ENCODE results near the gene MRPL12. TPM values are rescaled to one million over a fixed set of nuclear protein-coding genes. Genes with fewer than 3 reads are reported as not detected.

Gene MRPL12
- total and polyA plus RNA-seq, 9 donors = 10.2 to 65.8 (median 57.5) TPM

- no peak overlapping the region for H3K27ac ChIP-seq (ENCODE audit: low read length)
- H3K4me1 ChIP-seq (ENCODE audit: control insufficient read depth, insufficient read depth, low read length) = peaks cover 14% of the 10 kb centered on the region
- H3K27me3 ChIP-seq (ENCODE audit: control insufficient read depth, insufficient read depth, low read length) = no peaks in the 10 kb centered on the region
- H3K9me3 ChIP-seq (replicated peaks; ENCODE audit: control insufficient read depth, low read depth, low read length) = no peaks in the 10 kb centered on the region
- DNase-seq = no peak
- WGBS (ENCODE audit: insufficient coverage) = 85% methylated on average over 14 of the region's 14 CpGs
- peaks cover 82% of the 10 kb centered on the region for H3K36me3 ChIP-seq (ENCODE audit: control insufficient read depth, insufficient read depth, low read length)
- H3K4me3 ChIP-seq (ENCODE audit: low read length) = no peak overlapping the region
Measured at GRCh38 chr17:81688616-81689015, 14.6 kb upstream of the MRPL12 start.

GRCh38 chr17:81690066-81690465 lies 13.1 kb upstream of the MRPL12 start:
- Histone ChIP-seq H3K27ac (ENCODE audit: low read length) (no peak overlapping the region), H3K9me3 (replicated peaks; ENCODE audit: control insufficient read depth, low read depth, low read length) (no peaks in the 10 kb centered on the region), H3K4me3 (ENCODE audit: low read length) (no peak overlapping the region), H3K36me3 (ENCODE audit: control insufficient read depth, insufficient read depth, low read length) (peaks cover 97% of the 10 kb centered on the region), H3K4me1 (ENCODE audit: control insufficient read depth, insufficient read depth, low read length) (peaks cover 6% of the 10 kb centered on the region), H3K27me3 (ENCODE audit: control insufficient read depth, insufficient read depth, low read length) (no peaks in the 10 kb centered on the region)
- DNase-seq = no peak
- 89% methylated on average over 16 of the region's 18 CpGs for WGBS (ENCODE audit: insufficient coverage)

- 82% methylated on average over 17 of the region's 17 CpGs for WGBS (ENCODE audit: insufficient coverage)
- DNase-seq = no peak
- Histone ChIP-seq H3K9me3 (replicated peaks; ENCODE audit: control insufficient read depth, low read depth, low read length) (no peaks in the 10 kb centered on the region), H3K27ac (ENCODE audit: low read length) (no peak overlapping the region), H3K36me3 (ENCODE audit: control insufficient read depth, insufficient read depth, low read length) (peaks cover 97% of the 10 kb centered on the region), H3K4me3 (ENCODE audit: low read length) (no peak overlapping the region), H3K4me1 (ENCODE audit: control insufficient read depth, insufficient read depth, low read length) (peaks cover under 1% of the 10 kb centered on the region), H3K27me3 (ENCODE audit: control insufficient read depth, insufficient read depth, low read length) (no peaks in the 10 kb centered on the region)
Measured at GRCh38 chr17:81690549-81690948, 12.6 kb upstream of the MRPL12 start.

DNA sequence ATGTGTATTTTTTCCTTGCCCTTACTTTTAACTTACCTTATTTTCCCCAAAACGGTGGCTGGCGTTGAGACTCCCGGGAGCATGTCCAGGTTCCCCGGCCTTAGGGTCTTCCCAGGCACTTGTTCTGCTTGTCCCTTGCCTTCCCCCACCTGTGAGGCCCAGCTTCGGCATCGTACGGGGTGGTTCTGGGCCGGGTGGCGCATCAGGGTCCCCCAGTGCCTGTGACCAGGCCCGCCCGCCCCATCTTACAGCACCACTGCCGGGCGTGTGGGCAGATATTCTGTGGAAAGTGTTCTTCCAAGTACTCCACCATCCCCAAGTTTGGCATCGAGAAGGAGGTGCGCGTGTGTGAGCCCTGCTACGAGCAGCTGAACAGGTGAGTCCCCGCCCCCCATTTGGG lies 12.0 kb upstream of the MRPL12 start:
- Histone ChIP-seq H3K27ac (ENCODE audit: low read length) (no peak overlapping the region), H3K9me3 (replicated peaks; ENCODE audit: control insufficient read depth, low read depth, low read length) (no peaks in the 10 kb centered on the region), H3K36me3 (ENCODE audit: control insufficient read depth, insufficient read depth, low read length) (peaks cover 98% of the 10 kb centered on the region), H3K4me1 (ENCODE audit: control insufficient read depth, insufficient read depth, low read length) (no peaks in the 10 kb centered on the region), H3K4me3 (ENCODE audit: low read length) (no peak overlapping the region), H3K27me3 (ENCODE audit: control insufficient read depth, insufficient read depth, low read length) (no peaks in the 10 kb centered on the region)
- DNase-seq = no peak
- 92% methylated on average over 17 of the region's 18 CpGs for WGBS (ENCODE audit: insufficient coverage)

DNA sequence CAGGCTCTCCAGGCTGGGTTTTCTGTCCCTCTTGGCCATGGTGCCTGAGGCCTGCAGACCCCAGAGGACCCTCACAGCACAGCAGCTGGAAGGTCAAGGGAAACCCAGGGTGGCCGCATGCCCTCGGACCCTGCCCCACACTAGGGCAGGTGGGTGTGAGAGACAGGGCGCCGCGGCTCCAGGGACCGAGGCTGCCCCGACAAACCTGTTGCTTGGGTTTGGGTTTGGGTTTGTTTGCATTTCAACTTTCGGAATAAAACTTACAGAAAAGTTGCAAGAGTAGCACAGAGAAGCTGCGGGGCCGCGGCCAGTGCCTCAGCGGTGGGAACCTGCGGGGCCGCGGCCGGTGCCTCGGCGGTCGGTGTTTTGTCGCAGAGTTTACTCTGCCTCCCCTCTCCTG lies 11.6 kb upstream of the MRPL12 start:
- Histone ChIP-seq H3K9me3 (replicated peaks; ENCODE audit: control insufficient read depth, low read depth, low read length) (no peaks in the 10 kb centered on the region), H3K27ac (ENCODE audit: low read length) (no peak overlapping the region), H3K27me3 (ENCODE audit: control insufficient read depth, insufficient read depth, low read length) (no peaks in the 10 kb centered on the region), H3K4me1 (ENCODE audit: control insufficient read depth, insufficient read depth, low read length) (no peaks in the 10 kb centered on the region), H3K36me3 (ENCODE audit: control insufficient read depth, insufficient read depth, low read length) (peaks cover 98% of the 10 kb centered on the region), H3K4me3 (ENCODE audit: low read length) (no peak overlapping the region)
- no peak for DNase-seq
- WGBS (ENCODE audit: insufficient coverage) = 97% methylated on average over 14 of the region's 20 CpGs

- WGBS (ENCODE audit: insufficient coverage) = 91% methylated on average over 26 of the region's 35 CpGs
- Histone ChIP-seq H3K9me3 (replicated peaks; ENCODE audit: control insufficient read depth, low read depth, low read length) (no peaks in the 10 kb centered on the region), H3K4me3 (ENCODE audit: low read length) (no peak overlapping the region), H3K27me3 (ENCODE audit: control insufficient read depth, insufficient read depth, low read length) (no peaks in the 10 kb centered on the region), H3K27ac (ENCODE audit: low read length) (no peak overlapping the region), H3K36me3 (ENCODE audit: control insufficient read depth, insufficient read depth, low read length) (peaks cover 98% of the 10 kb centered on the region), H3K4me1 (ENCODE audit: control insufficient read depth, insufficient read depth, low read length) (no peaks in the 10 kb centered on the region)
- no peak for DNase-seq
Measured at GRCh38 chr17:81693509-81694210, 9.5 kb upstream of the MRPL12 start.

DNA sequence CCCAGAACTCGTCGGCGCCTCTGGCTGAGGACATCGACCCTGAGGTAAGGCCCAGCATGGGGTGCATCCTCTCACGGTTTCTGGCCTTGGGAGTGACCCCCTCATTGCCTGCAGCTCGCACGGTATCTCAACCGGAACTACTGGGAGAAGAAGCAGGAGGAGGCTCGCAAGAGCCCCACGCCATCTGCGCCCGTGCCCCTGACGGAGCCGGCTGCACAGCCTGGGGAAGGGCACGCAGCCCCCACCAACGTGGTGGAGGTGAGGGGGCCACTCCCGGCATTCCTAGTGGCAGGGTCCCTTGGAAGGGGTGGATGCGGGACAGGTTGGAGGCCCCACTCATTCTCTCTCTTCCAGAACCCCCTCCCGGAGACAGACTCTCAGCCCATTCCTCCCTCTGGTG lies 8.4 kb upstream of the MRPL12 start:
- H3K27ac ChIP-seq (ENCODE audit: low read length) = no peak overlapping the region
- H3K4me1 ChIP-seq (ENCODE audit: control insufficient read depth, insufficient read depth, low read length) = no peaks in the 10 kb centered on the region
- H3K36me3 ChIP-seq (ENCODE audit: control insufficient read depth, insufficient read depth, low read length) = peaks cover 89% of the 10 kb centered on the region
- no peaks in the 10 kb centered on the region for H3K9me3 ChIP-seq (replicated peaks; ENCODE audit: control insufficient read depth, low read depth, low read length)
- 91% methylated on average over 11 of the region's 19 CpGs for WGBS (ENCODE audit: insufficient coverage)
- no peaks in the 10 kb centered on the region for H3K27me3 ChIP-seq (ENCODE audit: control insufficient read depth, insufficient read depth, low read length)
- no peak overlapping the region for H3K4me3 ChIP-seq (ENCODE audit: low read length)
- no peak for DNase-seq

DNA sequence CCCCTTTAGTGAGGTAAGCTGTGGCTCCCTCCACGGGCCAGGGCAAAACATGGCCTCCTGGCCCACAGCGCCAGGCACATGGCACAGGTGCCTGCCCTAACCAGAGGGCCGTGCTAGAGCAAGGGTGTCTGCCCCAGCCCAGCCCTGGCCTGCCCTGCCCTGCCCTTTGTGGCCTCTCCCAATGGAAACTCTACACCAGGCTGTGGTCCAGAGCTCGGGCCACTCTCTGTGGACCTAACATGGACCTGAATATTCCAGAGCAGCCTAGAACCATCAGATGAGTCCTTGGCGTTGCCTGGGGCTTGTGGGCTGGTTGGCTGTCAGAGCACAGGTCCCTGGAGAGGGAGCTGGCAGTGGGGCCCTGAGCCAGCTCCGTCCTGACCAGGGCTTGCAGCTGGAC lies 8.0 kb upstream of the MRPL12 start:
- Histone ChIP-seq H3K36me3 (ENCODE audit: control insufficient read depth, insufficient read depth, low read length) (peaks cover 85% of the 10 kb centered on the region), H3K27ac (ENCODE audit: low read length) (no peak overlapping the region)
- 73% methylated on average over 4 of the region's 6 CpGs for WGBS (ENCODE audit: insufficient coverage)

DNA sequence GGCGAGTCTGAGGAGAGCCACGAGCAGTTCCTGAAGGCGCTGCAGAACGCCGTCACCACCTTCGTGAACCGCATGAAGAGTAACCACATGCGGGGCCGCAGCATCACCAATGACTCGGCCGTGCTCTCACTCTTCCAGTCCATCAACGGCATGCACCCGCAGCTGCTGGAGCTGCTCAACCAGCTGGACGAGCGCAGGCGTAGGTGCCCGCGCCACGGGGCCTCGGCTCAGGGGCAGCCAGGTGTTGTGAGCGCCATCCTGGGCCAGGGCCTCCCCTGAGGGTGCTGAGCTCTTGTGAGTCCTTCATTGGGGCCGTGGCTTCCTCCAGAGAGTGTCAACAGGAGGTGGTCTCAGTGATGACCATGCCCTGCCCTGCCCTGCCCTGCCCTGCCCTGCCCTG lies 7.4 kb upstream of the MRPL12 start:
- no peak overlapping the region for H3K27ac ChIP-seq (ENCODE audit: low read length)
- no peaks in the 10 kb centered on the region for H3K4me1 ChIP-seq (ENCODE audit: control insufficient read depth, insufficient read depth, low read length)
- H3K4me3 ChIP-seq (ENCODE audit: low read length) = no peak overlapping the region
- peaks cover 86% of the 10 kb centered on the region for H3K36me3 ChIP-seq (ENCODE audit: control insufficient read depth, insufficient read depth, low read length)
- DNase-seq = no peak
- no peaks in the 10 kb centered on the region for H3K27me3 ChIP-seq (ENCODE audit: control insufficient read depth, insufficient read depth, low read length)
- no peaks in the 10 kb centered on the region for H3K9me3 ChIP-seq (replicated peaks; ENCODE audit: control insufficient read depth, low read depth, low read length)
- 91% methylated on average over 22 of the region's 22 CpGs for WGBS (ENCODE audit: insufficient coverage)

More for the DNA sequence above, 8.0 kb upstream of the MRPL12 start:
- DNase-seq = no peak
- H3K4me3 ChIP-seq (ENCODE audit: low read length) = no peak overlapping the region
- no peaks in the 10 kb centered on the region for H3K27me3 ChIP-seq (ENCODE audit: control insufficient read depth, insufficient read depth, low read length)
- H3K4me1 ChIP-seq (ENCODE audit: control insufficient read depth, insufficient read depth, low read length) = no peaks in the 10 kb centered on the region
- H3K9me3 ChIP-seq (replicated peaks; ENCODE audit: control insufficient read depth, low read depth, low read length) = no peaks in the 10 kb centered on the region

DNA sequence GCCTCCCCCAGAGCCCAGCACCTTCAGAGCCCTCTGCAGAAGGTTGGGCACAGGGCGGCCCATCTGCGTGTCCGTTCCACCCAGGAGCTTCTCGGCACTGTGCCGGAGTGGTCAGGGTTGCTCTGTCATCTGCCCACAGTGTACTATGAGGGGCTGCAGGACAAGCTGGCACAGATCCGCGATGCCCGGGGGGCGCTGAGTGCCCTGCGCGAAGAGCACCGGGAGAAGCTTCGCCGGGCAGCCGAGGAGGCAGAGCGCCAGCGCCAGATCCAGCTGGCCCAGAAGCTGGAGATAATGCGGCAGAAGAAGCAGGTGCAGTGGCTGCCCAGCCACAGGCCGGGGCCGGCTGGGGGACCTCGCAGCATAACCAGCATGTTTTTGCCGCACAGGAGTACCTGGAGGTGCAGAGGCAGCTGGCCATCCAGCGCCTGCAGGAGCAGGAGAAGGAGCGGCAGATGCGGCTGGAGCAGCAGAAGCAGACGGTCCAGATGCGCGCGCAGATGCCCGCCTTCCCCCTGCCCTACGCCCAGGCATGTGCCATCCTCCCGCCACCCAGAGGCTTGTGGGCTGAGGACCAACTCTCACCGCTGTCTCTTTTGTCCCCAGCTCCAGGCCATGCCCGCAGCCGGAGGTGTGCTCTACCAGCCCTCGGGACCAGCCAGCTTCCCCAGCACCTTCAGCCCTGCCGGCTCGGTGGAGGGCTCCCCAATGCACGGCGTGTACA lies 6.8 kb upstream of the MRPL12 start:
- H3K9me3 ChIP-seq (replicated peaks; ENCODE audit: control insufficient read depth, low read depth, low read length) = no peaks in the 10 kb centered on the region

More for the DNA sequence above, 6.8 kb upstream of the MRPL12 start:
- DNase-seq = no peak
- Histone ChIP-seq H3K27me3 (ENCODE audit: control insufficient read depth, insufficient read depth, low read length) (no peaks in the 10 kb centered on the region), H3K4me3 (ENCODE audit: low read length) (no peak overlapping the region), H3K27ac (ENCODE audit: low read length) (no peak overlapping the region), H3K4me1 (ENCODE audit: control insufficient read depth, insufficient read depth, low read length) (peaks cover 6% of the 10 kb centered on the region), H3K36me3 (ENCODE audit: control insufficient read depth, insufficient read depth, low read length) (peaks cover 86% of the 10 kb centered on the region)
- 91% methylated on average over 40 of the region's 40 CpGs for WGBS (ENCODE audit: insufficient coverage)

All from muscle of leg (tissue), 11 donors.